Stimulated activated CD4-positive, alpha-beta T cell treated with anti-CD3 and anti-CD28 coated beads, Interleukin-2, amount 100 ng/mL, for 4 hours (primary cell): ENCODE results near the gene ZBTB32.
A peak's percentile ranks its signal among the peaks of the same experiment; 100 is the strongest.

Experiments
- DNase-seq: peaks from one replicate; pipeline ENCODE4 v3.0.0-alpha.2; 2020; ENCODE audit warnings: low read depth

Gene ZBTB32

GRCh38 chr19:35738021-35738886 is 33.9 kb downstream of the ZBTB32 start:
- no peak for DNase-seq

DNA sequence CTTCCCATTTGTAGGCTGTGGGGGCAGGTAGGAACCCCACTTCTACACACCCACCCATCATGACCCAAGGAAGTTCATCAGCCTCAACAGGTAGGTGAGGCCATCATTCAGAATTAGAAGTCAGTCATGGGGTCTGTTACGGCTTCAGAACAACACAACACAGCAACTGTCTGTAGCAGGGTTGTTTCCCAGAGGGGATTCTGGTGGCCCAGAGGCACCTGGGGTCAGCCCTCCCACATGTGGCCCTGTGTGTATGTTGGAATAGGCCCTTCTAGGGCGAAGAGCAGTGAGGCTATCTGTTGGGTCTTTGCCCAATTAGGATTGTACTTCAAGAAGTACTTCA is 34.5 kb downstream of the ZBTB32 start:
- no peak for DNase-seq

DNA sequence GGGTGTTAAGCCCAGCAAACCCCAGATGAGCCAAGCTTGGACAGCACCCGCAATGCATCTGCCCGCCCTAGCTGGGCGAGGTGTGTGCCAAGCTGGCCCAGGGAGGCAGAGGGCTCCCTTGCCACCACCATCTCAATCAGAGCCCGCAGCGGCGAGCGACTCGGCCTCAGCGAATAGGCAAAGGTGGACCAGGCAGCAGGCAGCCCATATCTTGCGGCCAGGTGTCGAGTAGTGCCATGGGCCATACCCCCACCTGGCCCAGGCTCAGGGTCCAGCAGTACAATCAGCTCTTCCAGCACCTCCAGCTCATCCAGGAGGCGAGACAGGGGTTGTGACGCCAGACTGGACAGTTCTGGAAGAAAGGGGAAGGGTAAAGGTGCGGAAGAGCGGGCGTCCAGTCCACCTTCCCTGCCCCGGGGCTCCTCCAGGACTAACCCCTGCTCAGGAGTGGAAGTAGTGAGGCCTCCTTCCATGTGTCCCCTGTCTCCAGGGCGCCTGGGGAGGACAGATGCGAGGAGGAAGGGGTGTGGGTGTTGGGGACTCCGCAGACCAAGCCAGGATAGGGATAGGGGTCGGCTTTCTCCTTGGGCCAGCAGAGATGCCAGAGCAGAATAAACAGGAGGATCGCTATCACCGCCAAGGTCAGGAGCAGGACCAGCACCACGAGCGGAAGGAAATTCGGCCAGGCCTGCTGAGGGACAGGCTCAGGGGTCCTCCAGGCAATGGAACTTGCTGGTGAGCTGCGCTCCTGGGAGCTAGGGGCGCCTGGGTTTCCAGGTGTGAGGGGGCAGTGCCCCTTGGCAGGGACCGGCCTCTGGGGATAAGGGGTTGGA is 35.1 kb downstream of the ZBTB32 start:
- DNase-seq = no peak

- no peak for DNase-seq
Measured at GRCh38 chr19:35740108-35740422, 35.7 kb downstream of the ZBTB32 start.

- DNase-seq = peak; percentile 91
Measured at GRCh38 chr19:35740423-35741202, 36.3 kb downstream of the ZBTB32 start.

DNA sequence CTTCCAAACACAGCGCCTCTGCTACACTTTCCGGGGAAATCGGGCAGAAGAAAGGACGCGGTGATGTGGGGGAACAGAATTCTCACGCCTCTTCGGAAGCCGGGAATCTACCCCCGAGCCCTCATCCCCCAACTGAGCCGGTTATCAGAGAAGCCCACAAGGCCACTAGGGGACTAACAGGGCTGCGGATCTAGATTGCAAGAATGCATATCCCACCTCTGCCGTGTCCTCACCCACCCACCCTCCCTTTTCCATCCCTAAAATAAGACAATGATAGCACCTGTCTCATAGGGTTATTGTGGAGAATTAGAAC is 36.8 kb downstream of the ZBTB32 start:
- no peak for DNase-seq

DNA sequence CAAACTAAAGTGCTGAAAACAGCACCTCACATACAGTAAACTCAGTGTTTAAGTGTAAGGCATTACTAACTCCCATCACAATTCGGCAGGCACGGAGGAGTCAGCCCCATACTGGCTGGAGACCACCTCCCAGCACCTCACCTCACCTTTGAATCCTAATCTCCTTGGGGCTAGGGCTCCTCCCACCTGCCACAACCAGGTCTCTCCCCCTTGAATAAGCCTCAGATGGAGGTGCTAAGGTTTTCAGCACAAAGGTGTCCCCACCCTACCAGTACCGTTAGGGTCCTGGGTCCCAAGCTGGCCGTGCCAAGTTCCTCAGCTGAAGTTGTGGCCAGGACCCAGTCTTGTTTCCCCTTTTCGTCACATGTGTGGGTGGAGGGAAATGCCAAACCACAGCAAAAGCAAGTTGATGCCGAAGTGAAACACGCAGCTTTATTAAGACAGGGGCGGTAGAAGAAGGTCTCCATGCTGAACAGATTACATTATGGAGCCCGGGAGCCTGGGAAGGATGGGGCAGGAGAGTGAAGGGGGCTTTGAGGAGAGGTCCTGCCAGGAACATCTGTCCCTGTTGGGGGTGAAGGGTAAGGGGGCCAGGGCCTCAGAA is 37.9 kb downstream of the ZBTB32 start, which contains the start of gene IGFLR1:
Gene IGFLR1 (minus strand): TSS at position 332 of the 604 bp plus-strand sequence. CDS start 1,272 bp downstream, outside the sequence.
- DNase-seq = peak; percentile 66

- no peak for DNase-seq
Measured at GRCh38 chr19:35743640-35744429, 39.5 kb downstream of the ZBTB32 start.

- peak; percentile 90 for DNase-seq
Measured at GRCh38 chr19:35744430-35745327, 40.3 kb downstream of the ZBTB32 start.

DNA sequence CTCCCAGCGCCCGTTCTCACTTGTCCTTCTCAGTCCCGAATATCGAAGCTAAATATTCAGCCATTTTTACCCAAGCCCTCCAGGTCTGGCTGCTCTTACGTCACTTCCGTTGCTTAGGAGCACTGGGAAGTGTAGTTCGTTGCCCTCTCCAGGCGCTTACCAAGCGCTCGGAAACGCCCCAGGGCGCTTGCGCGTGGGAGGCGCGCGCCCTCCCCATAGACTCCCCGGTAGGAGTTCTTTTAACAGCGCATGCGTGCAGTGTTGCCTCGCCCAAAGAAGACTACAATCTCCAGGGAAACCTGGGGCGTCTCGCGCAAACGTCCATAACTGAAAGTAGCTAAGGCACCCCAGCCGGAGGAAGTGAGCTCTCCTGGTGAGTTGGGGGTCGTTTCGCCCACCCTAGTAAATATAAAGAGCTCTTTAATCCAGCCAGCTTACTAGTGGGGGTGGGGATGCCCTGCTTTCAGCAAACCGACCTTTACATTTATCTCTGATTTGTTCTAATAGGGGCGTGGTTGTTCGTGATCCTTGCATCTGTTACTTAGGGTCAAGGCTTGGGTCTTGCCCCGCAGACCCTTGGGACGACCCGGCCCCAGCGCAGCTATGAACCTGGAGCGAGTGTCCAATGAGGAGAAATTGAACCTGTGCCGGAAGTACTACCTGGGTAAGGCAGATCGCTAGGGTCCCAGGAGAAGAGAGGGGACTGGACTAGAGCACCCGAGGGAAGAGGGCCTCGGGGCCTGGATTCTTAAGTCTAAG is 41.1 kb downstream of the ZBTB32 start, which contains the start of the genes PSENEN and U2AF1L4:
Gene PSENEN (plus strand): TSS at position 324 of the 759 bp plus-strand sequence. CDS start 280 bp downstream, at position 604.
Gene U2AF1L4 (minus strand): TSS at position 91 of the 759 bp plus-strand sequence. CDS start 27 bp downstream, at position 64.
- peak; percentile 95 for DNase-seq

- no peak for DNase-seq
Measured at GRCh38 chr19:35746087-35746462, 41.7 kb downstream of the ZBTB32 start.

DNA sequence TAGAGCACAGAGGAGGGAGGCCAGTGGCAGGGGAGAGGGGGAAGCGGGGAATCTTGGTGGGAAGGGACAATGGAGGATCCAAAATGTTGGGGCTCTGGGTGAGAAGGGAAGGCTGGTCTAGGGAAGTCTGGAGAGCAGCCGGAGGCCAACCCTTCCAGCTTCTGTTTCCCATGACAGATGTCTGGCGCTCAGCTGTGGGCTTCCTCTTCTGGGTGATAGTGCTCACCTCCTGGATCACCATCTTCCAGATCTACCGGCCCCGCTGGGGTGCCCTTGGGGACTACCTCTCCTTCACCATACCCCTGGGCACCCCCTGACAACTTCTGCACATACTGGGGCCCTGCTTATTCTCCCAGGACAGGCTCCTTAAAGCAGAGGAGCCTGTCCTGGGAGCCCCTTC is 42.2 kb downstream of the ZBTB32 start:
- DNase-seq = no peak

DNA sequence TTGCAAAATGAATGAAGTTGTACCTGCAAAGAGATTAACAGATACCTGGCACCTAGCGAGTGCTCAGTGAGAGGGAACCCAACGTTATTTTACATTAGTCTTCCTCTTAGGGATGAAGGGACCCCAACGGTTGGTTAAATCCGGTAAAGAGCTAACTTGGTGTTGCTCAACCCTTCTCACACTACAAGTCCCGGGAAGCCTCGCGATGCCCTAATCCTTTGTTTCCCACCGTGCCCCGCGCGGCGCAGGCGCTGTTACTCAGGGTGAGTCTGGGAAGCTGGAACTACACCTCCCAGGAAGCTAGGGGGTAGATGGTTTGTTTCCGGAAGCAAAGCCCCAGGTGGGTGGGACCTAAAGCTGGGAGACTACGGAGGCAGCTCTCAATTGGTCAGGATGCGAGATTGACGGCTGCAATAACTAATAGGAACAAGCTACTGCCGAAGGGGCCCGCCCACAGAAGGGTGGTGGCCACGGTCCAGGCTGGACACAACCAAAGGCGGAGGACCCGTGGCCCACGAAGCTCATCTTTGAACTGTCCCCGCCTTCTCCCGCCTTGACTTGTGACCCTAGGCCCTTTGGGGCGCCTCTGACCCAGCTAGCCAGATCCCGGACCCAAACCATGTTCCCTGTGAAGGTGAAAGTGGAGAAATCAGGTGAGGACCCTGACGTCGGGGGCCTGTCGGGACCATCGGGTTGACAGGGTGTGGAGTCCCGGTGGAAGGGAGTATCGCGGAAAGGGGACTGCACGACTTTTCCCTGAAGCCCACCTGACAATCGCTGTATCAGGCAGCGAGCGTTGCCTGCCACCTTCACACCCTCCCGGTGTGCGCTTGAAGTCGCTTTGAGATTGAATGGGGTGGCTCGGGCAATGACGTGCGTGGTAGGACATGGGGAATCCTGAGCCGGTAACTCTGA is 44.0 kb downstream of the ZBTB32 start, which contains the start of gene LIN37:
Gene LIN37 (plus strand): TSS at position 471 of the 915 bp plus-strand sequence. CDS start 149 bp downstream, at position 620.
- DNase-seq = peak; percentile 98

- DNase-seq = no peak
Measured at GRCh38 chr19:35750167-35750566, 45.8 kb downstream of the ZBTB32 start.

GRCh38 chr19:35751839-35752745 is 47.7 kb downstream of the ZBTB32 start:
- DNase-seq = no peak

- no peak for DNase-seq
Measured at GRCh38 chr19:35752746-35753350, 48.5 kb downstream of the ZBTB32 start.
